HCT116 (cell line): Measurements from ENCODE around the gene SERTAD1. TPM values are rescaled to one million over a fixed set of nuclear protein-coding genes. Genes with fewer than 3 reads are reported as not detected.

Experiments used
- ATAC-seq: fragments of 200-7000 bp; cut with Tn5 transposase; 2 replicates; pipeline ENCODE4 v1.9.1; 2020; ENCODE audit warnings: mild to moderate bottlenecking, moderate library complexity
- BruUV-seq: library from RNA; stranded (reverse); fragments of 400-500 nt; replicated peaks from 2 replicates; lab custom pipeline; 2021; lab: Mats Ljungman, UMichigan
- CTCF ChIA-PET: fragments of 300-600 bp; sonication (Branson Sonifier 250); formaldehyde crosslinking; loops from one replicate; lab custom pipeline; 2021; ENCODE audit warnings: antibody characterized with exemption; lab: Charles Lee
- POLR2A ChIA-PET: fragments of 300-600, 350-600 bp; sonication (Branson Sonifier 250); formaldehyde crosslinking; loops from one replicate; lab custom pipeline; 2021; ENCODE audit warnings: antibody characterized with exemption; lab: Charles Lee
- RAD21 ChIA-PET, 2 experiments: fragments of 300-600 bp; sonication (Branson Sonifier 250); formaldehyde crosslinking; loops; one replicate each; lab custom pipeline; 2023; ENCODE audit warnings: low total read pairs in 2 of 2; ENCODE audit not compliant: uncharacterized antibody in 2 of 2, unreplicated experiment in 2 of 2, low non-redundant PET in 1 of 2; lab: Charles Lee
- DNase-seq: peaks from one replicate; pipeline ENCODE4 v3.0.0-alpha.2; 2010; ENCODE audit warnings: low read depth, low spot score
- H2AFZ ChIP-seq: fragments of 200-600 bp; shearing (Covaris generic), sonication (generic); 2 replicates; pipeline ENCODE4 v1.6.1; 2017; ENCODE audit warnings: low read depth, mixed run types, mixed read lengths, antibody characterized with exemption, low read length; ENCODE audit not compliant: poor library complexity, severe bottlenecking
- H3K27ac ChIP-seq: 2 replicates; pipeline ENCODE4 v1.5.1; 2012; ENCODE audit warnings: low read depth, low read length
- H3K27me3 ChIP-seq: fragments of 200-600 bp; sonication (generic); 2 replicates; pipeline ENCODE4 v1.6.1; 2016; ENCODE audit warnings: mixed run types, low read length, mixed read lengths; ENCODE audit not compliant: insufficient read depth
- H3K36me3 ChIP-seq, 2 experiments: fragments of 200-500 bp in 1 of 2; fragments of 200-600 bp in 1 of 2; sonication (Bioruptor generic) in 1 of 2; sonication (generic) in 1 of 2; 2 replicates each; pipeline versions ENCODE4 v1.5.1 to v1.6.1; 2014 to 2016; ENCODE audit warnings: low read length in 2 of 2, inconsistent platforms in 1 of 2, mixed read lengths in 1 of 2, mixed run types in 1 of 2; ENCODE audit not compliant: insufficient read depth in 2 of 2, control insufficient read depth in 1 of 2
- H3K4me1 ChIP-seq, 2 experiments: fragments of 200-600 bp in 1 of 2; sonication (generic) in 1 of 2; 2 replicates each; pipeline versions ENCODE4 v1.5.1 to v1.6.1; 2012 to 2017; ENCODE audit warnings: low read length in 2 of 2, inconsistent platforms in 1 of 2, mild to moderate bottlenecking in 1 of 2, mixed read lengths in 1 of 2, mixed run types in 1 of 2, moderate library complexity in 1 of 2; ENCODE audit not compliant: insufficient read depth in 2 of 2, control insufficient read depth in 1 of 2
- H3K4me2 ChIP-seq: fragments of 200-600 bp; sonication (generic); 2 replicates; pipeline ENCODE4 v1.6.1; 2017; ENCODE audit warnings: mixed run types, low read length, mixed read lengths
- H3K4me3 ChIP-seq, 2 experiments: fragments of 200-600 bp in 1 of 2; sonication (generic) in 1 of 2; replicated peaks in 1 of 2; 2 replicates each; pipeline ENCODE4 v1.5.1; 2011 to 2016; ENCODE audit warnings: low read length in 2 of 2, control low read depth in 1 of 2, low read depth in 1 of 2, mild to moderate bottlenecking in 1 of 2, mixed read lengths in 1 of 2, mixed run types in 1 of 2
- H3K79me2 ChIP-seq: fragments of 200-600 bp; sonication (generic); 2 replicates; pipeline ENCODE4 v1.6.1; 2017; ENCODE audit warnings: mild to moderate bottlenecking, mixed run types, low read length, moderate library complexity, mixed read lengths; ENCODE audit not compliant: insufficient read depth
- H3K9ac ChIP-seq: fragments of 200-600 bp; sonication (generic); 2 replicates; pipeline ENCODE4 v1.6.1; 2016; ENCODE audit warnings: low read length, mixed read lengths
- H3K9me2 ChIP-seq: fragments of 200-600 bp; sonication (generic), shearing (Covaris generic); 2 replicates; pipeline ENCODE4 v1.6.1; 2017; ENCODE audit warnings: mixed run types, mild to moderate bottlenecking, moderate library complexity; ENCODE audit not compliant: insufficient read depth
- H3K9me3 ChIP-seq, 2 experiments: fragments of 200-500 bp in 1 of 2; fragments of 200-600 bp in 1 of 2; sonication (Bioruptor generic) in 1 of 2; sonication (generic) in 1 of 2; 2 replicates each; pipeline ENCODE4 v1.6.1; 2014 to 2017; ENCODE audit warnings: low read length in 2 of 2, mixed read lengths in 2 of 2, inconsistent platforms in 1 of 2, low read depth in 1 of 2, mild to moderate bottlenecking in 1 of 2, mixed run types in 1 of 2, moderate library complexity in 1 of 2; ENCODE audit not compliant: control insufficient read depth in 1 of 2, insufficient read depth in 1 of 2
- H4K20me1 ChIP-seq: fragments of 200-600 bp; sonication (generic), shearing (Covaris generic); 2 replicates; pipeline ENCODE4 v1.6.1; 2017; ENCODE audit warnings: mixed run types, mild to moderate bottlenecking, moderate library complexity; ENCODE audit not compliant: insufficient read depth
- ATF3 ChIP-seq: IDR thresholded peaks from 2 replicates; pipeline ENCODE4 v1.6.1; 2012
- CEBPB ChIP-seq: IDR thresholded peaks from 2 replicates; pipeline ENCODE4 v1.6.1; 2012; ENCODE audit warnings: low read depth
- CTCF ChIP-seq, 3 experiments: fragments of 200-600 bp in 1 of 3; sonication (generic) in 1 of 3; IDR thresholded peaks in 2 of 3; conservative IDR thresholded peaks in 1 of 3; 2 replicates each; pipeline ENCODE4 v1.5.1; 2012 to 2017; ENCODE audit warnings: low read depth in 2 of 3, low read length in 2 of 3, antibody characterized with exemption in 1 of 3, borderline replicate concordance in 1 of 3, control low read depth in 1 of 3, mild to moderate bottlenecking in 1 of 3, mixed read lengths in 1 of 3, mixed run types in 1 of 3, moderate library complexity in 1 of 3; ENCODE audit not compliant: insufficient read depth in 1 of 3
- MAX ChIP-seq: IDR thresholded peaks from 2 replicates; pipeline ENCODE4 v1.6.1; 2012
- SIN3A ChIP-seq: IDR thresholded peaks from 2 replicates; pipeline ENCODE4 v1.6.1; 2012; ENCODE audit warnings: low read depth
- SP1 ChIP-seq: IDR thresholded peaks from 2 replicates; pipeline ENCODE4 v1.6.1; 2012; ENCODE audit warnings: low read depth
- SRF ChIP-seq: IDR thresholded peaks from 2 replicates; pipeline ENCODE4 v1.6.1; 2012; ENCODE audit warnings: low read depth
- TCF7L2 ChIP-seq: IDR thresholded peaks from 2 replicates; pipeline ENCODE4 v1.7.0; 2011; ENCODE audit warnings: borderline replicate concordance, inconsistent platforms; ENCODE audit not compliant: insufficient read depth, insufficient read length; ENCODE audit errors: extremely low read depth
- ZBTB33 ChIP-seq: IDR thresholded peaks from 2 replicates; pipeline ENCODE4 v1.6.1; 2011; ENCODE audit warnings: mild to moderate bottlenecking, low read length, moderate library complexity; ENCODE audit not compliant: insufficient replicate concordance; ENCODE audit errors: extremely low read depth
- intact Hi-C: fragments of 100-400 bp; cut with micrococcal nuclease; formaldehyde crosslinking; loops from 2 replicates; pipeline ENCODE4 v1.10.0; 2022
- total RNA-seq: library from RNA; stranded (reverse); gene quantifications from one replicate; pipeline ENCODE4 v1.2.1, GENCODE V29; 2021; ENCODE audit not compliant: unreplicated experiment

The SERTAD1 gene
- total RNA-seq, 1 experiment from 2014 or later = 30.3 TPM

GRCh38 chr19:40413291-40413845 lies 12.4 kb downstream of the SERTAD1 start, which contains the start of gene PRX:
Gene PRX (minus strand): TSS chr19:40413378. CDS start chr19:40407932, 5,446 bp downstream.
- ChIA-PET POLR2A (interaction anchor here (1.5 to 4.8 kb wide), 3 partner anchors 7 to 20 kb away, joined by 3 to 23 read pairs (median 14); partner anchors contain the start of gene SERTAD1), CTCF (no interaction called here), RAD21 (no interaction called here)
- intact Hi-C loops = no loop called here
- peak within 1 kb of the TSS; percentile 87; the same call in 1 of the 2 replicates for H3K4me2 ChIP-seq
- H3K79me2 ChIP-seq = no peaks in the 10 kb centered on the region
- TF ChIP-seq SP1 = no peak
- no peak within 1 kb of the TSS for H3K4me3 ChIP-seq
- DNase-seq (no peak), ATAC-seq (no peak)
- H3K36me3 ChIP-seq = no peaks in the 10 kb centered on the region
- H3K27me3 ChIP-seq = no peaks in the 10 kb centered on the region
- H3K4me1 ChIP-seq = peaks cover 41 to 71% of the 10 kb centered on the region in 2 experiments
- no peak within 1 kb of the TSS for H2AFZ ChIP-seq
- 0 out of 2 replicates have a peak within 1 kb of the TSS, but pooled peaks have one; percentile 62 for H3K9ac ChIP-seq
- H3K27ac ChIP-seq = no peak within 1 kb of the TSS; the same call in 1 of the 2 replicates
- no peaks in the 10 kb centered on the region for H3K9me3 ChIP-seq
- no peaks in the 10 kb centered on the region for H4K20me1 ChIP-seq
- no peaks in the 10 kb centered on the region for H3K9me2 ChIP-seq
- no TSS peak for BruUV-seq

- POLR2A ChIA-PET = interaction anchor here (1.1 to 4.8 kb wide), 3 partner anchors 8 to 21 kb away, joined by 3 to 14 read pairs (median 5); partner anchors contain the start of gene SERTAD1
- Histone ChIP-seq H3K4me3 (no peak overlapping the region), H2AFZ (no peak overlapping the region), H3K9ac (no peak overlapping the region), H3K27me3 (no peaks in the 10 kb centered on the region), H3K4me2 (no peak overlapping the region), H4K20me1 (no peaks in the 10 kb centered on the region), H3K9me2 (no peaks in the 10 kb centered on the region), H3K36me3 (no peaks in the 10 kb centered on the region), H3K9me3 (no peaks in the 10 kb centered on the region), H3K79me2 (no peaks in the 10 kb centered on the region), H3K4me1 (peaks cover 41 to 70% of the 10 kb centered on the region in 2 experiments), H3K27ac (no peak overlapping the region)
- TF ChIP-seq SIN3A (no peak), SRF (no peak), SP1 (no peak), TCF7L2 (no peak), MAX (no peak), CTCF (IDR thresholded peaks at IDR 0.05 in 2 of 3, conservative IDR thresholded peaks at IDR 0.05 in 1 of 3; ENCODE audit: borderline replicate concordance in 1 of 3, insufficient read depth in 1 of 3, low read depth in 2 of 3, low read length in 2 of 3) (no peak), ATF3 (no peak), CEBPB (no peak), ZBTB33 (no peak)
- DNase-seq (no peak), ATAC-seq (no peak)
- BruUV-seq = no TSS peak
- CTCF ChIA-PET = interaction anchor here (1.1 kb wide), 1 partner anchor 8 kb away, joined by 3 read pairs; no protein-coding TSS in a partner anchor
- intact Hi-C loops = no loop called here
- RAD21 ChIA-PET = no interaction called here
These were observed 12.9 kb downstream of the SERTAD1 start for GRCh38 chr19:40412866-40413265.
